ENCODE data around the gene RACGAP1.

The RACGAP1 gene

DNA sequence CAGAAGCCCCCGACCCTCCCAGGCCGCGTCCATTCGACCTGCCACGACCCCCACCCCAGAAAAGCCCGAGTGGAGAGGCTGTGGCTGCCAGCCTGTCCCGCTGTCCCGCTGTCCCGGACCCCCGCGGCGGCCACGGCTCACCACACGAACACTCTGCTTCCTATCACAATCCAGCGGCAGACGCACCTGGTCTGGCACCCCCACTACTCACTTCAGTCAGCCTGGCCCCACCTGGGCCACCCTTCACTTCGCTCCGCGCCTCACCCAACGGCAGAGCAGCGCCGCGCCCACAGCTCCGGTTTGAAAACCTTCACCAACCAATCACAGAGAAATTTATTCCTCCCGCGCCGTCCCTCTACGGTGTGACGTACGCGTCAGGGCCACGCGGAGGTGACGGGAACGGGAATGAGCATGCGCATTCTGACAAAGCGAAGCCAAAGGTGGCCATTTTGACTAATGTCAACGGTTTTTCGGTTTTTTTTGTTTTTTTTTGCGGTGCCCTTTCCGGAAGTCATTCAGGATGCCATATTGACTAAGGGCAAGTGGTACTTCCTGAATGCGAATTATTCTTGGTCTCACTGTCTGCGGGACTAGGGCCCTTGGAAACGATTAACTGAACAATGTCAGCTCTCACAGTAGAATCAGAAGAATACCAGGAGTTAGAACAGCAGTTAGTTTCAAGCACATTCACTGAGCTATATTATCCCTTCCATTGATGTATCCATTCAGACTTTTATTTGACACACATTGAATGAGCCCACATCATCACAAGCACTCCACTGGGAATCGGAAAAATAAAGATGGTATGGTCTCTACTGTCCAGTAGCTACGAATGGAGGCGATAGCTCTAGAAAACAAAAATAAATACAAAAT lies at the start of gene RACGAP1:
Gene RACGAP1 (minus strand): TSS at position 308 of the 873 bp plus-strand sequence. CDS start 8,779 bp downstream, outside the sequence.
- DNase-seq: peak; percentile 80 to 89 (median 86)

GRCh38 chr12:50073712-50074111 lies 48.4 kb upstream of the RACGAP1 start:
- DNase-seq: no peak

- no peak for DNase-seq
Measured at GRCh38 chr12:50073206-50073605, 47.9 kb upstream of the RACGAP1 start.

- no peak for DNase-seq
Measured at GRCh38 chr12:50072198-50072907, 47.1 kb upstream of the RACGAP1 start.

DNA sequence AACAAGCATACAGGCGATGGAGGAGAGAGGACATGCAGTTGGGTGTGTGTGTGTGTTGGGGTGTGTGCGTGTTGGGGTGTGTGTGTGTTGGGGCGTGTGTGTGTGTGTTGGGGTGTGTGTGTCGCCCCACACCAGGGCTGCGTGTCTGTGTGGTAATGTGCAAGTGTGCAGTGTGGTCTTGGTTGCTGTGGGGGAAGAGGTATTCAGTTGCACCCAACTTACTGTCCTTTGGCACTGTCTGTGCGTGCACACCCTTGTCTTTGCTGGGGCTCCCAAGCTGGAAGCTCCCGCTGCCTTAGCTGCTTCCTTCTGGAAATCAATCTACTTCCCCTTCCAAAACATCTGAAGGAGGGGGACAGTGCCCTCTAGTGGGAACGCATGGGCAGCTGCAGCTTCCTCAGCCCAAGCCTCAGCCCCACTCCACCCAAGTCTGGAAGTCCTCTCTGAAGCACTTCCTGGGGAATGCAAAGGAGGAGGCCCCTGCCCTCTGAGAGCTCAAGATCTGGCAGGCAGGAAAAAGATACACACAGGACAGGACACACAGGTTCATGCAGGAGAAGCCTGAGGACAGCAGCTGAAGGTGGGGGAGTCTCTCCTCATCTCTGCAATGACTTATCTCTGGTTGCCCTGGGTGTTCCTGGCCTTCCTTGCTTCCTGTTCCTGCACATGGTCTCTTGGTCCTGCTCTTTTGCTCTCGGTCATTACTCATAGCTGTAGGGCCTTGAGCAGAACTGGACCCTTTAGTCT lies 45.2 kb upstream of the RACGAP1 start:
- DNase-seq: peak; percentile 31 to 35 (median 32)

- no peak for DNase-seq
Measured at GRCh38 chr12:50069539-50069938, 44.2 kb upstream of the RACGAP1 start.

DNA sequence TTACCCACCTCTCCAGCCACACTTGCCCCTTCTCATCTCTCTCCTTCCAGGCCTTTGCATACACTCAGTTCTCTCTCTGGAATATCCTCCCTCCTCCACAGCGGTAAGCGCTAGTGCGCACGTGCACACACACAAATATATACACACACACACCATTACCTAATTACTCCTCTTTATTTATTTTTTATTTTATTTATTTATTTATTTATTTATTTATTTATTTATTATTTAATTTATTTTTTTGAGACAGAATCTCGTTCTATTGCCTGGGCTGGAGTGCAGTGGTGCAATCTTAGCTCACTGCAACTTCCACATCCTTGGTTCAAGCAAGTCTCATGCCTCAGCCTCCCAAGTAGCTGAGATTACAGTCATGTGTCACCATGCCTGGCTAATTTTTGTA lies 43.8 kb upstream of the RACGAP1 start:
- DNase-seq: no peak

- DNase-seq: no peak
Measured at GRCh38 chr12:50066402-50066801, 41.1 kb upstream of the RACGAP1 start.

DNA sequence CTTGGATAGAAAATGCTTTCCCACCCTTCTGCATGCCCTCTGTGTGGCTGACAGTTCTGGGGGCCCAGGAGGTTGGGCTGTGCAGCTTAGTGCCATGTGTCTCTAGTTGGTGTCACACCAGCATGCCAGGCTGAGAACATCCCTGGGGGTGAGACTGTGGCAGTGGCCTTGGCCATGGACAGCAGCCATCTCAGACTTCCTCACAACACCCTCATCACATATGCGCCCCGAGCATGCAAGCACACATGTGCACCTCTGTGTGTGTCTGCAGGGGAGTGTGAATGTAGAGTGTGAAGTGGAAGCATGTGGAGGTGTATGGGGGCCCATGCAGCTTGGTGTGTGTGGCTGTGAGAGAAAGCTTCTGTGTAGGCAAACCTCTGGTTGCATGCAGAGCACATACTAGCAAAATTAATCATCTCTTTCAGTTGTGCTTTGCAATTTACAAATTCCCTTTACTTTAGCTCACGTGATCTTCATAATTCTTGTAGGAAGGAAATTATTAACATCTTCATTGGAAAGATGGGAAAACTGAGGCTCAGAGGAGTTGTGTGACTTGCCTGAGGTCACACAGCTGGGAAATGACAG lies 40.5 kb upstream of the RACGAP1 start:
- DNase-seq: no peak

- DNase-seq: no peak
Measured at GRCh38 chr12:50062728-50063460, 37.6 kb upstream of the RACGAP1 start.

DNA sequence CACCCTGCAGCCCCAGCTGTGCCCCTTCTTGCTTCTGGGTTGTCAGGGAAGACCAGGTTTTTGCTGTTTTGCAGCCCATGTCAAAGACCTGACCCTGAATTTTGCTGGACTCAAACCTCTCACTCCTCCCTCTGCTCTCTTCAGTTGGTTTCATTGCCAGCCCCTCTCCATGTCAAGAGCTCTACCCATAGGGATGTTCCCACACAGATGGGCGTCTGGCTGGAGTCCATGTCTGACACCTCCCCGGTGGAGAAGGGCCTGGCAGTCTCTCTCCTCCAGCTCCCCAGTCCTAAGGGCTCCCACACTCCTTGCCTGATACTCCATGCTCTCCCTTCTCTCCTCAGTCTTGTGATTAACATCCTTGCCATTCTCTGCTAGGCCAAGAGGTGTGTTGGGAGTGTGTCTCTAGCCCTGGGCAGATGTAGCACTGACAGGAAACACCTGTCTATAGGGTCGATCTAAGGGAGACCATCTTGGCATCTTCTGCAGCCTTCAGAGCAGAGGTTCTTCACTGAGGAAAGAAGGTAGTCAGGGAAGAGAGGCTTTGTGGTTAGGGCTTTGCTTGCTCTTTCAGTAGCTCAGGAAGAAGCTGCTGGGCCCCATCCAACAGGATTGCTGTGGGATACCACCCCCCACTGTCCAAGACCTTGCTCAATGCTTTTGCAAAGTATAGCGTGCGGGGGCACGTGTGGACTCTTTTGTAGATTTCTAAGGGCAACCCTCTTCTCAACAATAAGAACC lies 36.8 kb upstream of the RACGAP1 start:
- no peak for DNase-seq

DNA sequence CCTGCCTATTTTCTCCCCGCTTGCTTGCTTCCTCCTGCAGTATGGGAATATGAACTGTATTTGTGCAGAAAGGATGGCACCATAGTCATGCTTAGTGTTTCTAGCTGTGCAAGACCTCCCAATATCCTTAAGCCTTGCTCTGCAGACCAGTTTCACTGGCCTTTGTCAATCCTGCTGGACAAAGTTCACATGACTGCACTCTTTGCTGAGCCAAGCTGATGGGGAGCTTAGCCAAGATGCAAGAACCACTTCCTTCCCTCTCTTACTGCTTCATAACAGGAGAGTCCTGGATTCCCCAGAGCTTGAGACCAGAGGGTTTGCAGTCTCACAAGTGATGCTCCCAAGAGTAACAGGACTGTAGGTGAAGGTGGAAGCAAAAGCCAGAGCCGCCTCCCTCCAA lies 35.9 kb upstream of the RACGAP1 start:
- DNase-seq: no peak

GRCh38 chr12:50060120-50060468 lies 34.8 kb upstream of the RACGAP1 start:
- DNase-seq: no peak

GRCh38 chr12:50059440-50060119 lies 34.3 kb upstream of the RACGAP1 start:
- peak in 1 of 4 experiments; percentile 33 for DNase-seq

DNA sequence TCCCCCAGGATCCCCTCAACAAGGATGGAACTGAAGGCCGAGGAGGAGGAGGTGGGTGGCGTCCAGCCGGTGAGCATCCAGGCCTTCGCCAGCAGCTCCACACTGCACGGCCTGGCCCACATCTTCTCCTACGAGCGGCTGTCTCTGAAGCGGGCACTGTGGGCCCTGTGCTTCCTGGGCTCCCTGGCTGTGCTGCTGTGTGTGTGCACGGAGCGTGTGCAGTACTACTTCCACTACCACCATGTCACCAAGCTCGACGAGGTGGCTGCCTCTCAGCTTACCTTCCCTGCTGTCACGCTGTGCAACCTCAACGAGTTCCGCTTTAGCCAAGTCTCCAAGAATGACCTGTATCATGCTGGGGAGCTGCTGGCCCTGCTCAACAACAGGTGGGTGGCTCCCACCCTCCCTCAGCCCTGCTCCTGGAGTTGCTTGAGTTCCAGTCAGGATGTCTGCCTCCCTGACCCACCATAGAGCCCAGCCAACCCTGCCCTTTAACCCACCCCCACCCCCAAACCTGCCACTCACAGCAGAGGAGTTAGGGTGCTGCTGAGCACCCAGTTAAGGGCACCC lies 33.5 kb upstream of the RACGAP1 start:
- DNase-seq: no peak

DNA sequence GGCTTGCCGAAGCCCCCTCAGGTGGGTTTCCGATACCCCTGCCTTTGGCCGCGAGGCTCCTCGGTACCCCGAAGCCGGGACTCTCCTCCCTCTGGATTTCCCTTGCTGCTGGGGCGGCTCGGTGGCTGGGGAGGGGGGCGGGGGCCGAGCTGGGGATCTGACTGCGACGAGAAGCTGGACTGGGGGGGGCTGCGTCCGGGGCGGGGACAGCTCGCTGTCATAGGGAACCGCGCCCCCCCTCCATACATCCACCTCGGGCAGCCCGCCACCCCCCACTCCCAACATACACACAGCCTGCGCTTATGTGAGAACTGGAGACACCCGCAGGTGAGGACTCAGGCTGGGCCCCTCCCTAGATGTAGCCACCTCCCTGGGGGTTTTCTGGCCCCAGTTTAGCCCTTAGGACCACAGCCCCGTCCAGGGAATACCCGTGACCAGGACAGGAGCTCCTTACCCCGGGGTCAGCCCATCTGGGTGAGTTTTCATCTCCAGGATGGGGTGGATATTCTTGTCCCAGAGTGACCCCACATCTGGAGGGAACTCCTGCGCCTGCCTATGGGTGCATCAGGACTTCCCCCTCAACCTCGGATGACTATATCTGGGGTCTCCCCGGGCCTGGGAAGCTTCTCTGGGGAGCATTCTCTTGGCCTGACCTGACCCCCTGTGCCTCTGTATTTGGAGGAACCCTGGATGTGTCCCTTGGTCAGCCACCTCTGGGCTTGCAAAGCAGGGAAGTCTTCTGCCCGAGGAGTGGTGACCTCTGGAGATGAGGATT lies 32.8 kb upstream of the RACGAP1 start:
- DNase-seq: no peak

GRCh38 chr12:50057000-50057841 lies 31.9 kb upstream of the RACGAP1 start, which contains the start of gene ASIC1:
ASIC1 (plus strand) TSS chr12:50057596; CDS start chr12:50058767, 1,171 bp downstream.
- DNase-seq: peak in 1 of 4 experiments; percentile 29

- DNase-seq: no peak
Measured at GRCh38 chr12:50056639-50056976, 31.3 kb upstream of the RACGAP1 start.
